NT2/D1 (cell line): ENCODE measurements around the gene RBSN.

Source experiments
- SUZ12 ChIP-seq: IDR thresholded peaks from 2 replicates; pipeline ENCODE4 v1.6.1; 2011; ENCODE audit not compliant: insufficient read length, insufficient read depth; ENCODE audit errors: extremely low read depth
- YY1 ChIP-seq: IDR thresholded peaks from 2 replicates; pipeline ENCODE4 v1.6.1; 2011; ENCODE audit not compliant: insufficient read length, insufficient read depth

DNA sequence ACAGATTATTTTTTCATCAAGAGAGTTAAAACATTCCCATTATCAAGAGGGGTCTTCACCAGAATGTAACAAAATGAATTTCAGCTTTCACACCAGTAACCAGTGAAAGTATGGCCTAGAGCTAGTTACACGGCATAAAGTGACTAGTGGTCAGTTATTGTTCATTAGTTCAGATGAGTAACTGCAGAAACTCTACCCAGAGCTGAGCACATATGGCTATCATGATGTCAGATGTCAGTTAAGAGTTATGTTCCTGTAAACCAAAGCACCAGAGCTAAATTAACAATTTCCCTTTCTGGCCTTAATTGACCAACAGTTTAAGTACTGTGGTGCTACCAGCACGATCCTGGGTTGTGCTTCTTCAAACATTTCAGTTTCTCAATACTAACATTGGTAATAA lies 27.2 kb downstream of the RBSN start:
- no peak for TF ChIP-seq YY1
- no peak for TF ChIP-seq SUZ12
